HG03521 (cell line): Measurements from ENCODE around the gene SPECC1.
"Not testable (repeated sequence)": the region's sequence is repeated elsewhere in the genome, so short reads cannot be mapped to it uniquely, and the experiment has no call there.

Experiments
- ATAC-seq: cut with Tn5 transposase; IDR thresholded peaks from one replicate; pipeline ENCODE4 v1.9.1; 2021; ENCODE audit warnings: mild to moderate bottlenecking, moderate library complexity; ENCODE audit not compliant: unreplicated experiment

SPECC1 gene

GRCh38 chr17:20294120-20294519 is 285.0 kb downstream of the SPECC1 start:
- no peak for ATAC-seq

- ATAC-seq = no peak
These were observed 289.9 kb downstream of the SPECC1 start for GRCh38 chr17:20299013-20299412.

- no peak for ATAC-seq
These were observed 291.3 kb downstream of the SPECC1 start for GRCh38 chr17:20300436-20300934.

- ATAC-seq = no peak
These were observed 293.2 kb downstream of the SPECC1 start for GRCh38 chr17:20302246-20302917.

- no peak for ATAC-seq
These were observed 295.8 kb downstream of the SPECC1 start for GRCh38 chr17:20304961-20305360.

GRCh38 chr17:20306924-20307323 is 297.8 kb downstream of the SPECC1 start:
- ATAC-seq = no peak

GRCh38 chr17:20307326-20307910 is 298.3 kb downstream of the SPECC1 start:
- ATAC-seq = no peak

GRCh38 chr17:20310481-20310880 is 301.3 kb downstream of the SPECC1 start:
- ATAC-seq = no peak

GRCh38 chr17:20313306-20313705 is 304.1 kb downstream of the SPECC1 start:
- ATAC-seq = no peak

GRCh38 chr17:20313891-20314290 is 304.7 kb downstream of the SPECC1 start:
- no peak for ATAC-seq

GRCh38 chr17:20314834-20315233 is 305.7 kb downstream of the SPECC1 start:
- ATAC-seq = no peak

- ATAC-seq = no peak
These were observed 306.2 kb downstream of the SPECC1 start for GRCh38 chr17:20315311-20315710.

- no peak for ATAC-seq
These were observed 306.7 kb downstream of the SPECC1 start for GRCh38 chr17:20315821-20316220.

GRCh38 chr17:20320535-20321229 is 311.5 kb downstream of the SPECC1 start:
- peak; percentile 78 for ATAC-seq

- ATAC-seq = not testable (repeated sequence)
These were observed 312.2 kb downstream of the SPECC1 start for GRCh38 chr17:20321357-20321756.

- ATAC-seq = not testable (repeated sequence)
These were observed 318.6 kb downstream of the SPECC1 start for GRCh38 chr17:20327739-20328138.

- not testable (repeated sequence) for ATAC-seq
These were observed 342.2 kb downstream of the SPECC1 start for GRCh38 chr17:20351405-20351804.

- ATAC-seq = not testable (repeated sequence)
These were observed 343.4 kb downstream of the SPECC1 start for GRCh38 chr17:20352567-20352966.

- ATAC-seq = not testable (repeated sequence)
These were observed 354.7 kb downstream of the SPECC1 start for GRCh38 chr17:20363846-20364245.
